ENCODE results near the gene LRP1.

The LRP1 gene

DNA sequence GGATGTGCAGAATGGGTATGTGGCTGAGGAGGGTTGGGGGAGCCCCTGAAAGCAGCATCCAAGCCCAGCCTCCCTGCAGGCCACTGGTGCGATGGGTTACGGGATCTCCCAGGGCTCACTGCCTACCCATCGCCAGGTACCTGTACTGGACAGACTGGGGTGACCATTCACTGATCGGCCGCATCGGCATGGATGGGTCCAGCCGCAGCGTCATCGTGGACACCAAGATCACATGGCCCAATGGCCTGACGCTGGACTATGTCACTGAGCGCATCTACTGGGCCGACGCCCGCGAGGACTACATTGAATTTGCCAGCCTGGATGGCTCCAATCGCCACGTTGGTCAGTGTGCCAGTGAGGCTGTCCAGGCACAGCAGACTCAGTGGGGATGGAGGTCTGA, 70.0 kb downstream of the LRP1 start:
- no peak for DNase-seq

DNA sequence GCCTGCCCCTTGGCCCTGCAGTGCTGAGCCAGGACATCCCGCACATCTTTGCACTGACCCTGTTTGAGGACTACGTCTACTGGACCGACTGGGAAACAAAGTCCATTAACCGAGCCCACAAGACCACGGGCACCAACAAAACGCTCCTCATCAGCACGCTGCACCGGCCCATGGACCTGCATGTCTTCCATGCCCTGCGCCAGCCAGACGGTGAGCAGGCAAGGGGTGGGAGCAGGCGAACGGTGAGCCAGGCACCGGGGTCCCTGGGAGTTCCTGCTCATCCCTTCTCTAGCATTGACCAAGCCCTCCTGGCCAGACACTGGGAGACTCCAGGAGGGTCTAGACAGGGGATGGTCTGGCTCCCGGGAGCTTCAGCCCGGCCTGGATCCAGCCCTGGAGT, 70.9 kb downstream of the LRP1 start:
- no peak for DNase-seq

GRCh38 chr12:57200497-57200896, 72.2 kb downstream of the LRP1 start:
- no peak for DNase-seq

DNA sequence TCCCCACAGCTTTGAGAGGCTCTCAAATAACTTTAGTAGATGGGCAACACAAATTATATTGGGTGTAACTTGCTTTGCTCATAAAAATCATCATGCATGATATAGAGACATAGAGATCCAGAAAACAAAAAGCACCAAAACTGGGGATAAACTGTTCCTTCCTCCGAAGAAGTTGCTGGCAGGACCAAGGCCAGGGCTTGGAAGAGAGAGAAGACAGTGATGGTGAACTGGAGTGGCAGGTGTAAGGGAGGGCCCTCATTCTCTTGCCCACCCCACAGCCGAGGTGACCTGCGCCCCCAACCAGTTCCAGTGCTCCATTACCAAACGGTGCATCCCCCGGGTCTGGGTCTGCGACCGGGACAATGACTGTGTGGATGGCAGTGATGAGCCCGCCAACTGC, 72.9 kb downstream of the LRP1 start:
- DNase-seq = no peak

- DNase-seq = no peak
Observed at GRCh38 chr12:57201631-57202030, 73.3 kb downstream of the LRP1 start.

DNA sequence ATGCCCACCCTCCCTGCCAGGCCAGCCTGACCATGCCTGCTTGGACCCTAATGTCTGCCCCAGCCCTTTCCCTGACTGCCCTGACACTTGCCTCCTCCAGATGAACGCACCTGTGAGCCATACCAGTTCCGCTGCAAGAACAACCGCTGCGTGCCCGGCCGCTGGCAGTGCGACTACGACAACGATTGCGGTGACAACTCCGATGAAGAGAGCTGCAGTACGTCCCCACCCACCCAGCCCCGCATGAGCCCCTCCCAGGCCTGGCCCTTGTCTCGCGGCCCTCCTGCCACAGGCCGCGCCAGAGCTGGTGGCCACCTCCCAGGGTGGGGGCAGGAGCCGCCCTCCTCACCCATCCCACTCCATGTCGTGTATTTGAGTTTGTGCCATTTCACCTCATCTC, 74.0 kb downstream of the LRP1 start:
- DNase-seq = no peak

- no peak for DNase-seq
Observed at GRCh38 chr12:57203201-57203600, 74.9 kb downstream of the LRP1 start.

GRCh38 chr12:57203791-57204190, 75.5 kb downstream of the LRP1 start:
- DNase-seq = no peak

GRCh38 chr12:57204454-57204853, 76.2 kb downstream of the LRP1 start:
- DNase-seq = no peak

GRCh38 chr12:57205186-57205585, 76.9 kb downstream of the LRP1 start:
- DNase-seq = no peak

DNA sequence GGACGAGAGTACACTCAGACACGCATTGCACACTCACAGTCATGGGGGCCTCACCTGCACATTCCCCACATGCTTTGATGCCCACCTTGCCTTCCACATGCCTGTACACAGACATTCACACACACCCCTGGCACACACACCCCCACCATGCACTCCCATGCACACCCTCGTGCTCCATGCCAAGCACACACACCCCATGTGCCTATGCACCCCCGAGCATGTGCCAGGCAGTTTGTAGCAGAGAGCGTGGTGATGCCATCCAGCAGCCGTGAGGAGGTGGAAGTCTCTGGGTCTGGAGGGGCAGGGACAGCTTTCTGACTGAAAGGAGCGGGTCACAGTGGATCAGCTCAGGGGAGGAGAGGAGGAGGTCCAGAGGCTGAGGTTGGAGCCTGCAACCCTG, 77.6 kb downstream of the LRP1 start:
- no peak for DNase-seq

DNA sequence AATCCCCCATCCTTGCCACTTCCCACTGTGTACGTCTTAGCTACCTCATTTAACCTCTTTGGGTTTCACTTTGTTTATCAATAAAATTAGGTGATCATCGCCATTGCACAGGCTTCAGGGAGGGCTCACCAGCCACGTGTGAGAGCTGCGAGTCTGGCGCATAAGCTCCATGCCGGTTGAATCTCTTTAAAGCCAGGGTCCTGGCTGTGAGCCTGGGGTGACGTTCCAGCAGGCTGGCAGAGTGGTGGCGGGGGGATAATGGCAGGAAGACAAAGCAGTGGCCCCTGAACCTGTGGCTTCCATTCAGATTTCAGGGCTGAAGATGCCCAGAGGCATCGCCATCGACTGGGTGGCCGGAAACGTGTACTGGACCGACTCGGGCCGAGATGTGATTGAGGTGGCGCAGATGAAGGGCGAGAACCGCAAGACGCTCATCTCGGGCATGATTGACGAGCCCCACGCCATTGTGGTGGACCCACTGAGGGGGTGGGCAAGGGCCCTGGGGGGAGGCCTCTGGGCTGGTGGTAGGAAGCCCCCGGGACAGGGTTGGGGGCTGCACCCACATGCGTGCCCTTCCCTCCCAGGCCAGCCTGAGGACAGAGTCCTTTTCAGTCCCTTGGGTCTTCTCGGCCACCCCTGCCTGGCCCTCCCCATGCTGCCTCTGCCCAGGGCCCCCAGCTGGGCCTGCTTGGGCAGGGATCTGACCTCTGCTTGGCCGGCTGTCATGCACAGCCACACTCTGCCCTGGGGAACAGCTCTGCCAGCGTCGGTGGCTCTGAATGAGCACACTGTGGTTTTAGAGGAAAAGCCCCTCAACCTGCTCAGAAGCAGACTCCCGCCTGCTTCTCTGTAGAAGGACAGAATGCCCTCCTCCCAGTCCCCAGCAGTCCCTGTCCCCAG, 79.7 kb downstream of the LRP1 start:
- no peak for DNase-seq

GRCh38 chr12:57208631-57209282, 80.5 kb downstream of the LRP1 start:
- no peak for DNase-seq

GRCh38 chr12:57209916-57210315, 81.6 kb downstream of the LRP1 start:
- DNase-seq = no peak

DNA sequence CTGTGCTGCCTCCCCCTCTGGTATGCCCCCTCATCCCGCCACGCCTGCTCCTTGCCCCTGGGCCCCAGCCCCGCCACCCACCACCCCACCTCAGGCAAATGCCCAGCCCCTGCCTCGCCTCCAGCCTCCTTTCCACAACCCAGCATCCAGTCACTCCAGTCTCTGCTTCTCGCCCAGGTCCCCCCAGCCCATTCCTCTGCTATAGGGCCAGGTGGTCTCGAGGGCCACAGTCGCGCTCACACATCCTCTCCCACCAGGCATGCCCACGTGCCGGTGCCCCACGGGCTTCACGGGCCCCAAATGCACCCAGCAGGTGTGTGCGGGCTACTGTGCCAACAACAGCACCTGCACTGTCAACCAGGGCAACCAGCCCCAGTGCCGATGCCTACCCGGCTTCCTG, 82.2 kb downstream of the LRP1 start:
- no peak for DNase-seq

DNA sequence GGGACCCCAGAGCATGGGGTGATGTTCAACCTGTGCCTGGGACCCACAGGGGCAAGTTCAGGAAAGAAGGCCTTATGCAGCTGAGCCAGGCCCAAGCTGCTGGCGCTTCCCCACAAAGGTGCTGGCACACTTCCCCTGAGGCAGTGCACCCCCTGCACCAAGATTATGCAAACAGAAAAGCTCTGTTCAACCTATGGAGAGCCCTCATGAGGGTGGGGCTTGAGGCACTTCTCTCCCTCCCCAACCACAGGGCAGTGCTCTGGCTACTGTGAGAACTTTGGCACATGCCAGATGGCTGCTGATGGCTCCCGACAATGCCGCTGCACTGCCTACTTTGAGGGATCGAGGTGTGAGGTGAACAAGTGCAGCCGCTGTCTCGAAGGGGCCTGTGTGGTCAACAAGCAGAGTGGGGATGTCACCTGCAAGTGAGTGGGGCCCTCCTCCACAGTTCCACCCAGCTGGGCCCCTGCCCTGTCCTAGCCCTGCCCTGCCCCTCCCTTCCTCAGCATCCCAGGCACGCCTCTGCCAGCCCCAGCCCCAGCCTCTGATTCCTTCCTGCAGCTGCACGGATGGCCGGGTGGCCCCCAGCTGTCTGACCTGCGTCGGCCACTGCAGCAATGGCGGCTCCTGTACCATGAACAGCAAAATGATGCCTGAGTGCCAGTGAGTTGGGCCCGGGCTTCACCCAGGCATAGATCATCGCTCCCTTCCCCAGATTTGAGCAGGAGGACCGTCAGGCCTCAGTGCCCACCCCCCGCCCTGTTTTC, 82.8 kb downstream of the LRP1 start:
- DNase-seq = no peak

DNA sequence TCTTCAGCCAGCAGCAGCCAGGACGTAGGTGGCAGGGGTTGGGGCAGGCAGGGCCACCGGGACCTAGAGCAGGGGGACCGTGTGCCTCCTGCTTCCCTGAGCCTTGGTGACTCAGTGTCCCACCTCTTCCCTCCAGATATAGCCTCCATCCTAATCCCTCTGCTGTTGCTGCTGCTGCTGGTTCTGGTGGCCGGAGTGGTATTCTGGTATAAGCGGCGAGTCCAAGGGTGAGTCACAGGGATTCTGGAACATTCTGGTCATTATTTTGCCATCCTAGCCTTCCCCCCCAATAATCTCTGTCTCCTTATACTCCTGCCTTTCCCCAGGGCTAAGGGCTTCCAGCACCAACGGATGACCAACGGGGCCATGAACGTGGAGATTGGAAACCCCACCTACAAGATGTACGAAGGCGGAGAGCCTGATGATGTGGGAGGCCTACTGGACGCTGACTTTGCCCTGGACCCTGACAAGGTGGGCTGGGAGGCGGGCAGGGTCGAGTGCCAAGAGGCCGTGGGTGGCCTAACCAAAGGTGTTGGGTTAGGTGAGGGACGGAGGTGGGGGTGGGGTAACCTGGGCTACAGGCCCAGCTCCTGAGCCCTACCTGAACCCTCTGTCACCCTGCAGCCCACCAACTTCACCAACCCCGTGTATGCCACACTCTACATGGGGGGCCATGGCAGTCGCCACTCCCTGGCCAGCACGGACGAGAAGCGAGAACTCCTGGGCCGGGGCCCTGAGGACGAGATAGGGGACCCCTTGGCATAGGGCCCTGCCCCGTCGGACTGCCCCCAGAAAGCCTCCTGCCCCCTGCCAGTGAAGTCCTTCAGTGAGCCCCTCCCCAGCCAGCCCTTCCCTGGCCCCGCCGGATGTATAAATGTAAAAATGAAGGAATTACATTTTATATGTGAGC, 83.8 kb downstream of the LRP1 start:
- no peak for DNase-seq

DNA sequence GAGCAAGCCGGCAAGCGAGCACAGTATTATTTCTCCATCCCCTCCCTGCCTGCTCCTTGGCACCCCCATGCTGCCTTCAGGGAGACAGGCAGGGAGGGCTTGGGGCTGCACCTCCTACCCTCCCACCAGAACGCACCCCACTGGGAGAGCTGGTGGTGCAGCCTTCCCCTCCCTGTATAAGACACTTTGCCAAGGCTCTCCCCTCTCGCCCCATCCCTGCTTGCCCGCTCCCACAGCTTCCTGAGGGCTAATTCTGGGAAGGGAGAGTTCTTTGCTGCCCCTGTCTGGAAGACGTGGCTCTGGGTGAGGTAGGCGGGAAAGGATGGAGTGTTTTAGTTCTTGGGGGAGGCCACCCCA, 84.4 kb downstream of the LRP1 start:
- no peak for DNase-seq

DNA sequence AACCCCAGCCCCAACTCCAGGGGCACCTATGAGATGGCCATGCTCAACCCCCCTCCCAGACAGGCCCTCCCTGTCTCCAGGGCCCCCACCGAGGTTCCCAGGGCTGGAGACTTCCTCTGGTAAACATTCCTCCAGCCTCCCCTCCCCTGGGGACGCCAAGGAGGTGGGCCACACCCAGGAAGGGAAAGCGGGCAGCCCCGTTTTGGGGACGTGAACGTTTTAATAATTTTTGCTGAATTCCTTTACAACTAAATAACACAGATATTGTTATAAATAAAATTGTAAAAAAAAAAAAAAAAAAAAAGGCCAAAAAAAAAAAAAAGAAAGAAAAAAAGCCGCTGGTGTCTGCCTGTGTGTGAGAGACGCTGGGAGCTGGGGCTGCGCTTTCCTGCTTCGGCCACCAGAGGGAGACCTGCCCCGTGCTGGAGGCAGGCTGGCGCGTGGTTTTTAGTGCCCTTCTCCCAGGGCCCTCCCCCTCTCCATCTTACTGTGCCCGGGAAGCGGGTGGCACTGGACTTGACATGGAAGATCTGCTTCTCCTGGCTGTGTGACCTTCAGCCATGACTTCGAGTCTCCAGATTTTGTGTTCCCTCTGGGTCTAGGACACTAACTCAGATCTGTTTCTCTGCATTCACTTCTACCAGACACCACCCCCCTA, 84.9 kb downstream of the LRP1 start:
- DNase-seq = peak; percentile 77 to 79

DNA sequence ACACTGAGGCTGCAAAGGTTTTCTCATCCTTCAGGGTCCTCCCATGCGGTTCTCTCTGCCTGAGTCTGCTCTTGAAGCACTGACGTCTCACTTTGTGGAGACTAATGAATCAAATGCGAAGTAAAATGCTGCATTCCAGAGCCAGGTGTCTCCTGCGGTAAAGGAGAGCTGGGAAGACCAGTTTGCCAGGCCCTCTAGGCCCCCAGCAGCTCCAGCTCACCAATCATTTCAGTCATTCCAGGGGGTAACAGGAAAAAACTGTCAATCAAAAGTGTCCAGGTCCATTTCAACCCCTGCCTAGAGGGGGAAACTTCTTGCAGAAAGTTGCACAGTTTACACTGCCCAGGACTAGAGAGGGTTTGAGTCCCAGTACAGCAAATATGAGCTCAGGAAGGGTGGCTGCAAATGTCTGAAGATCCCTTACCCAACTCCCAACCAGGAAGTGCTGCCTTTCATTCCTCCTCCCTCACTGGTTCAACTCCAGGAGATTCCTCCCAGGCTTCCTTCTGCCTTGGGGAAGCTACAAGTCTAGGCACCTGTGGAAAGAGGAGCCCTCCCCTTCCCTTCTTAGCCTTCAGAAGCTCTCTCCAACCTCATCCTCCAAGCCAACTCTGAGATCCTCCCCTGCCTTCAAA, 85.6 kb downstream of the LRP1 start:
- no peak for DNase-seq

GRCh38 chr12:57214398-57214781, 86.1 kb downstream of the LRP1 start:
- peak; percentile 66 to 68 for DNase-seq

DNA sequence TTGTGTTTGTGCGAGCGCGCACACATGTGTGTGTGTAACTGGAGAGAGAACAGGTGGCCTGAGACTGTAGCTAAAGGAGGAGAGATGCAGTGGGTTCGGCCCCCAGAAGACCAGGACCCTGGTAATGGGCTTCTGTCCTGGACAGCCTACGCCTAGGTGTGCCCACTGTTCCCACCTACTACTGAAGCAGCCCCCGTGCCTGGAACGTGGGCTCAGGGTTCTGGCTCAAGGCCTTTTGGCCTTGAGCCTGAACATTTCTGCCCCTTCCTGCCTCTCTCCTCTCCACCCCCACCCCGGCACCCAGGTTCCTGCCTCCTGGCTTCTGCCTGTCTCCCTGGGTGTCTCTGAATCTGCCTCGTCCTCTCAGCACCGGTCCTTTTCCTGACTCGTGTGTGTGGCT, 86.8 kb downstream of the LRP1 start:
- no peak for DNase-seq
